Glomerular endothelial cell (primary cell): ENCODE data around the gene RPS5. TPM values are rescaled to one million over a fixed set of nuclear protein-coding genes. Genes with fewer than 3 reads are reported as not detected.

ENCODE experiments used
- DNase-seq: peaks from one replicate; pipeline ENCODE4 v3.0.0-alpha.2; 2011; ENCODE audit warnings: low read depth, low spot score; ENCODE audit errors: extremely low read depth
- total RNA-seq: library from RNA; depleted of rRNA; stranded (reverse); fragments of >200 nt; gene quantifications from 2 replicates; pipeline ENCODE4 v1.2.3, GENCODE V29; 2015

The RPS5 gene
- total RNA-seq, 1 donor from 2014 or later, result 1,315 TPM

DNA sequence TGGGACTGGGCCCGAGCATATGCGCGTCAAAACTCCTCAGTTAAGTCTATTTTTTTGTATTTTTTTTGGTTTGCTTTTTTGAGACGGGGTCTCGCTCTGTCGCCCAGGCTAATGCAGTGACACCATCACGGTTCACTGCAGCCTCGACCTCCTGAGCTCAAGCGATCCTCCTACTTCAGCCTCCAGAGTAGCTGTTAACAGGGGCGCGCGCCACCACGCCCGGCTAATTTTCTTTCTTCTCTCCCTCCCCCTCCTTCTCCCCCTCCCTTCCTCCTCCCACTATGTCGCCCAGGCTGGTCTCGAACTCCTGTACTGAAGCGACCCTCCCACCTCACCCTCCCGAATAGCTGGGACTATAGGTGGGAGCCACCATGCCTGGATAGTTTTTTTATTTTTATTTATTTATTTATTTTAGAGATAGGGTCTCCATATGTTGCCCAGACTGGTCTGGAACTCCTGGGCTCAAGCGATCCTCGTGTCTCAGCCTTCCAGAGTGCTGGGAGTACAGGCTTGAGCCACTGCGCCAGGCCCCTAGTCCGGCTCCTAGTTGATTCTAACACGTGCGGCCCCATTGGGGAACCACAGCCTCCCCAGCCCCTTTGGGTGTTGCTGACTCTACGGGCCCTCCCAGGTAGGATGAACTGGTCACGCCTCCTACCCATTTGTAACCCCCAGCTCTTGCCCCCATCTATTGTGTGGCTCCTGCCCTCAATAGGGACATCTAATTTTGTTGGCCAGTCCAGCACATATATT is 5.4 kb upstream of the RPS5 start:
- DNase-seq, result no peak

DNA sequence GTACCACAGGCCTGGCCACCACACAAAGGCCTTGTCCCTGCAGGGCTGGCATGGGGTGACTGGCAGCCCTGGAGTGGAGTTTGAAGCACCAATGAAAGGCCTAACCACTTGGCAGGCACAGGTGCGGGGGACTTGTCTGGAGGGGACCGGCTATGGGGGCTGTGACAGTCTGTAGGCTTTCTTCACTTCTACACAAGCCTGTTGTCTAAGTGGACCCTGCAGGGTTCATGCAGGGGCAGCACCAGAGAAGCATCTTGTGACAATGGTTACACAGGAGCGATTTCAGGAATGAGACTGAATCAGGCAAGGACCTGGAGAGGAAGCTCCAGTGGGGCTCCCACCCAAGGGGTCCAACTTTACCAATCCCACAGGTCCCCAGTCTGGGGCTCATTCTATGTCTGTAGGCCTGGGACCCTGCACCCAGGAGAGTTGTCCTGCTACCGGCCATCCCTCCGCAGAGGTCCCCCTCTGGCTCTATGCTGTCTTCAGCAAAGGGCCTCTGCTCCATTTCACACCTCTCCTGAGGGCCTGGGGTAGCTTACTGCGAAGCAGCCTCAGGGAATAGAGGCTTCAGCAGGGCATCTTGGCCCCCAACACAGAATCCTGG is 4.0 kb upstream of the RPS5 start:
- no peak for DNase-seq

DNA sequence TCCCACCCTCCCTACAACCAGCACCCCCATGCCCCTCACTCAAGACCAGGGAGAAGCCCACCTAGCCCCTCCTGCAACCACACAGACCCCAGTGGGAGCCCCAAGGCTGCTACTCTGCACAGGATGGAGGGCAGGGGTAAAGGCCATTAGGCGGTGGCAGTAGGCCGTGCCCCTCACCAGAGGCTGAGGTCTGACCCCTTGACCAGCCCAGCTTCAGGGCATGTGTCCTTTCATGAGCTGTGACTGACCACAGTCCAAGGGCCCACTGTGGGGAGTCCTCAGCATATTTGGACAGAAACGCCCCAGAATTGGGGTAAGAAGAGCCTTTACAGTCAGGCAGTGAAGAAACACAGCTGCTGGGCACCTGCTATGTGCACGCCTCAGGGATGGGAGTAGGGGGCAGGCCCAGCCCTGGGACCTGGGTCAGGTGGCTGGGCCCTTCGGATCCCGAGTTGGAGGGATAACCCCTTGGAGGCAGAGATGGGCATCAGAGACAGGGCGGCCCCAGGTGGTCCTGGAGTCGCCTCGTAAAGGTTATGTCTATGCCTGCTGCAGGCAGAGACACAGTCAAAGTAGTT is 1.7 kb upstream of the RPS5 start:
- DNase-seq, result no peak

DNA sequence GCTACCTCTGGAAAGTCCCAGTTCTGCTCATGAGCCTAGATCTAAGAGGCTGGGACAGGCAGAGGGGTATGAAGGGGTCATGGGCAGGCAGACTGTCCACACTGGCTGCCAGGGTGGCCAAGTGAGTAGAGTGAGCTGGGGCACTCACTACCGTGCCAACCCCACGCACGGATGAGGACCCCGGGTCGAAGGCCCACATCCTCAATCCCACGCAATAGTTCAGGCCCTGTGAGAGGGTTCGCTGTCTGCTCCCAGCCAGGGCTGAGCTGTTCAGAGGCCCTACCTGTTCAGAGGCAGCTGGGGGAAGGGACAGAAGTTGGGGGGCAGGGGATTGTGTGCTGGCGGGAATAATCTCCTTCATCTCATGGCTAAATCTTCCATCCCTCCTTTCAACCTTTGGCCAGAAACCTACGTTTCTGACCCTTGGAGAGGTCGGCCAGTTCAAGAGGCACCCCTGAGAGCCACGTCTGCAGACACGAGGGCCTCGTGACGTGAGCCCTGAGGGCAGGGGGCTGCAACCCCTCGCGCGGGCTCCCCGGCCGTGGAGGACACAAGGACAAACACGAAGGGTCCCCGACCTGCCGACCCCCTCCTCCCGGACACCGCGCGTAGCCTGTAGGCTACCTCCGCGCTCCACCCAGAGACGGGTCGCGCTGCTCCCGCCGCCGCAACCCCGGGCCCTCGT is 1.0 kb upstream of the RPS5 start:
- DNase-seq, result no peak

DNA sequence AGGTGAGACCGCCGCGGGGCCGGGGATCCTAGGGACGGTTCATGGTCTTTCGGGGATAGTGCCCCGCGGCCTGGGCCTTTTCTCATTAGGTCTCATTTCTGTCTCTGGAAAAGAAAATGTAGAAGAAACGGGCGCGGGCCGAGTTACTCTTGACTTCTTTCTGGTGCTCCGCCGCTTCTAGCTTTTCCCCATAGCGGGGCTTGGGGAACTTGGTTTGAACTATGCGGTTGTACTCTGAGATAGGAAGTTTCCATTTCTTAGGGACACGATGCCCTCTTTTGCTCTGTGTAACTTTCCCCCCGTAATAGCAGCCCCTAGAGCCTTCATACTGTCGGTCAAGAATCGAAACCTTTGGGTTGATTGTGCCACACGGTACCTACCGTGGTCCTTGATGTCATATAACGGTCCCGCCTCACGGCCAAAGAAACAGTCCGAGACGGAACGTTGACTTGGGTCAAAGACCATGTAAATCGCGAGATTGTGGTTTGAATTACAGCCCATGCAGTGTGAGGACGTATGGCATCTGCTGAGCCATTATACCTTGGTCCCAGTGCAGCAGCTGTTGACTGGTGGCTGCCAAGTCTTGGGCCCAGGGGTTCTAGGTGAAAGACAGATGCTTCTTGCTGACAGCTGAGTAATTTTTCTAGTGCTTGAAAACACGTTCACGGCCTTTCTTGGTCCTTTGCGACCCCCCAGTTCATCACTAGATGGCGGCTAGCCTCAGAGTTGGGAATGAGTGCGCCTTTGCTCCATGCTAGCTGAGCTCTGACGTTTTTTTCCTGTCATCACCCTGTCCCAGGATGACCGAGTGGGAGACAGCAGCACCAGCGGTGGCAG is 487 bp downstream of the RPS5 start:
- DNase-seq, result no peak

DNA sequence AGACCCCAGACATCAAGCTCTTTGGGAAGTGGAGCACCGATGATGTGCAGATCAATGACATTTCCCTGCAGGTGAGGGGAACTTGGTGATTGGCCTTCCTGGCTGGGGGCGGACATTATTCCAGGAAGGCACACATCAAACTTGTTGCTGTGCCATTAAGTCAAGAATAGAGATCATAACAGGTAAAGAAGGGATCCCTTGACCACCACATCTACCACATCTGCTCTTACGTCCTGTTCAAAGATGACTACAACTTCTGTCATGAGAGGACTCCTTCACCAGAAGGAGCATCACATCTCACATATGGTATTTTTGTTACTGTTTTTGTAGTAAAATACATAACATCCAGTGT is 1.1 kb downstream of the RPS5 start:
- no peak for DNase-seq

DNA sequence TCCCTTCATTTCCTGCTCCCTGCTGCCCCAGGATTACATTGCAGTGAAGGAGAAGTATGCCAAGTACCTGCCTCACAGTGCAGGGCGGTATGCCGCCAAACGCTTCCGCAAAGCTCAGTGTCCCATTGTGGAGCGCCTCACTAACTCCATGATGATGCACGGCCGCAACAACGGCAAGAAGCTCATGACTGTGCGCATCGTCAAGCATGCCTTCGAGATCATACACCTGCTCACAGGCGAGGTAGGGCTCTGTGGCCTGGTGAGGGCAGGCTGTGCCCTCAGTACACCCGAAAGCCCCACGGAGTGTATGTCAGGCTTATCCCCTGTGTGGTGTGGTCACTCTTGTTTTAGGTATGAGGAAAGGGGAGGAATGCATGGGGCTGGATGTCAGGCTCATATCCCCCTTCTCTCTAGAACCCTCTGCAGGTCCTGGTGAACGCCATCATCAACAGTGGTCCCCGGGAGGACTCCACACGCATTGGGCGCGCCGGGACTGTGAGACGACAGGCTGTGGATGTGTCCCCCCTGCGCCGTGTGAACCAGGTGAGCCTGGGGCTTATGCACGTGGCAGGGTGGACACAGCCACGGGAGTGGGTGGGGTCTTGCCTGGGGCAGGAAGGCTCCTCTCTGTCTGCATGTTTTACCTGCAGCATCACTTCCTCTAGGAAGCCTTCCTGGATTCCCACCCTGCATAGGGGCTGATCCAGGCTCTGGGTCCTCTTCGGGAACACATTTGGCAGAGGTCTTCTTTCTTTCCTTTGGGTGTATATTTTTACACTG is 6.1 kb downstream of the RPS5 start:
- DNase-seq, result no peak

DNA sequence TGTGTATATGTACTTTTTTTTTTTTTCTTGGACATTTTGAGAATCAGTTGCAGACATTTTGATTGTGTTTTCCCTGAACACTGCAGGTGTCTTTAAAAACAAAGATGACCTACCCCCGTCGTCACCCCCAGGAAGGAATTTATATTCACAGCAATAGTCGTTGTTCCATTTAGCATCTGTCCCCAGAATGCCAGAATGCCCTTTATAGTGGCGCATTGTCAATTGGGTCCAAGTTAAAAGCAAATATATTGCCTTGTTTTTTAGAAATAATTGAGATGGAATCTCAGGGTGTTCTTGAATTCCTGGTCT is 6.6 kb downstream of the RPS5 start:
- no peak for DNase-seq

DNA sequence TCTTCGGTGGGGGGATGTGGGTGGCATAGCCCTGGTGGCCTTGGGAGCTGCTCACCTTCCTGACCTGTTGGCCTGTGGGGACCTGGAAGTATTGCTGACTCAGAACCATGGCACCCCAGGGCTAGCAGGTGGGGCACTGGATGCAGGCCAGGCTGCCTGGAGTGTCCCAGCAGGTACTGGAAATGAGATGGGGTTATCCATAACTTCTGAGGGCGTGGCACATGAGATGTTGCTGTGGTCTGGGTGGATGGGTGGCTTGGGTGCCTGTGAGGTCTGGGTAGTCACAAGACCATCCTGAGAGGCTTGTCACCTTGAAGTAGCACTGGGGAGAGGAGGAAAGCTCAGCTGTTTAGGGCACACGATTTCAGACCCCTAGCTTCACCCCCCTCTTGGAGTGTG is 7.8 kb downstream of the RPS5 start:
- DNase-seq, result no peak

DNA sequence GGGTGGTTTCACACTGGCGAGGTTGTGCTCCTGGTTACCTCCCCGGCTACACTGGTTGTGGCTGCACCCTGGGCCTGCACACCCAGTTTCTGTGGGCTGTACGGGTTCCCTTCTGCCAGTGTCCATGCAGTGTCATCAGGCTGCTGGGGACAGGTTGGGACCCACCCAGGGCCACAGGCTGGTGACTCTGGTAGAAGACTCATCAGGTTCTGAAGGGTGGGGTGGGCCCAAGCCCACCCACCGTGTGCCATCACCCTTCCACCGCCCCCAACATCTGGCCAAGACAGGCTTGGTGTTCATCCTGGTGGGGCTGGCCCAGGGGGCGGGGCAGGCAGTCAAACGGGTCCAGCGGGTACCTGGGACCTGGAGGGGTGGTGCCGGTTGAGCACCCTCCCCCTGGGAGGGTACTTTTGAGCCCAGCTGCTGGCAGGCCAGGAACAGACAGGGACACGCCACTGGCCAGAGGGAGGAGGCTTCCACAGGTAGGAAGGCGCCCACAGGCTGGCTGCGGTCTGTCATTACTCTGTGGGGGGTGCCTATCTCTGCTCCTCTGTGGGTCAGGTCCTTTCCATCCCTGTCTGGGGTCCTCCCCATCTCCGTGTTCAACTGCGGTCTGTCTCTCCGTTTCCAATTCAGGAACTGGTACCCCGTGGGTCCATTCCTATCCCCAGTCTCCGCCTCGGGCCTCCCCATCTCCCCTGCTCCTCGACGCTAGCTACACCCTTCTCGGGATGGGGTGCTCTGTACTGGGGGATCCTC is 8.3 kb downstream of the RPS5 start, which contains the start of gene RNF225:
TSS of gene RNF225 (plus strand) at position 437 of the 759 bp plus-strand sequence. CDS start 434 bp downstream, outside the sequence.
- no peak for DNase-seq

DNA sequence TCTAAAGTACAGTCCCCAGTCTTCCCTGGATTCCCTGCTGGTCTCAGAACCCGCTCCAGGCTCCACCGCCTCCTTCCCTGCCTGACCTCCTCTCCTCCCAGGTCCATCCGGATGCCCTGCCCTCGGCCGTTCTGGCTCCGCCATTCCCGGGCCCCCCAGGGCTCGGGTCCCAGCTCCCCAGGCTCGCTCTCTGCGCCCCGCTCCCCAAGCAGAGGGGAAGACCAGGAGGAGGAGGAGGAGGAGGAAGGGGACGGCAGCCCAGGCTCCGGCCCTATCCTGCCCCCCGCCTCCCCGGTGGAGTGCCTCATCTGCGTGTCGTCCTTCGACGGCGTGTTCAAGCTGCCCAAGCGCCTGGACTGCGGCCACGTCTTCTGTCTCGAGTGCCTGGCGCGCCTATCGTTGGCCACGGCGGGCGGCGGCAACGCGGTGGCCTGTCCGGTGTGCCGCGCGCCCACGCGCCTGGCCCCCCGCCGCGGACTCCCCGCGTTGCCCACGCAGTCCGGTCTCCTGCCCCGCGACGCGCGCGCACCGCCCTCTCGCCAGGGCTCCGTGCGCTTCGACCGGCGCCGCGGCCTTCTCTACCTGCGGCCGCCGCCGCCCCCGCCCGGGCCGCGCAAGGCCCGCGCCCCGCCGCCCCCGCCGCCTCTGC is 9.0 kb downstream of the RPS5 start:
- no peak for DNase-seq

DNA sequence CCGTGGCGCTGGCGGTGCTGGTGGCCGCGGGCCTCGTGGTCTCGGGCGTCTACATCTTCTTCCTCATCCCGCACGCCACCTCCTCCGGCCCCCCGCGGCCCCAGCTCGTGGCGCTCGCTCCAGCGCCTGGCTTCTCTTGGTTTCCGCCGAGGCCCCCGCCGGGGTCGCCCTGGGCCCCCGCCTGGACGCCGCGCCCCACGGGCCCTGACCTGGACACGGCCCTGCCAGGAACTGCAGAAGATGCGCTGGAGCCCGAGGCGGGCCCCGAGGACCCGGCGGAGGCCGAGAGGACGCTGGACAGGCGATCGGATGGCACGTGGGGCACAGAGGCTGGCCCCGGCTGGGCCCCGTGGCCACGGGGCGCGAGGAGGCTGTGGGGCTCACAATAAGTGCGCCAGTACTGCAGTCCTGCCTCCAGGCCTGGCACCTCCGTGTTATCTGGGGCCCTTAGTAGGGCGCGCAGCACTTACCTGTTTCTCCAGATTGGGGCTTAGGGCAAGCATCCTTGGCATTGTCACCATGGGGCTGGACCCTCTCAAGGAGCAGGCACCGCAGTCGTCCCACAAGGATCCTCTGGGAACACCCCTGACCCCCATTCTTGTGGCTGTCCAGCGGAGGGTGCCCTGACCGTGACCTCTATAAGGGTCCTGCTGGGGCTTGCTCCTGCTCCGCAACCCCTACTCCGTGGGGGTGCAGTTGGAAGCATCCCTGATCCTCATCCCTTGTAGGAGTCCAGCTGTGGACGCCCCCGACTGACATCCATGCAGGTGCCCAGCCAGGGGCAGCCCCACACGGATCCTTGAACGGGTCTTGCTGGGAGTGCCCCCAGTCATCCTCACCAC is 9.8 kb downstream of the RPS5 start:
- no peak for DNase-seq

DNA sequence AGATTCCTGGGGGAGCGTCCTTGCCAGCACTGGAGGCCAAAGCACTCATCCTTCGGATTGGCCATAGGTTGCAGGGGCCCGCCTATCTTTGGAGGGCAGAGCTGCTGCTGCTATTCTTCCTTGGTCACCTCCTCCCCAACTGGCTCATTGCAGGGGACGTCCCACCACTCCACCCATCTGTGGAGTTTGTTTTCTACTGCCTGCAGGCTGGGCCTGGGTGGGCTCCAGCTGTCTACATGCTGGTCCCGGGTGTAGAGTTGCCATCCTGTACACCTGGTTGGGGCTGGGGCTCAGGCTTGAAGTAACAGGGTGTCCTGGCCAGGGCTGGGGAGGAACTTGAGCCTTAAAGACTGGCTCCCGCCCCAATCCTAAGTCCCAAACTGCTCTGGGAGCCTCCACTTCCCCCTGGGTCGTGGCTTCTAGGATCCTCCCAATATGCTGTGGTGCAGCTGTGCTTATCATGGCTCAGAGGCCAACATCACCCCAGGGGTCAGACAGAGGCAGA is 10.5 kb downstream of the RPS5 start:
- DNase-seq, result no peak

DNA sequence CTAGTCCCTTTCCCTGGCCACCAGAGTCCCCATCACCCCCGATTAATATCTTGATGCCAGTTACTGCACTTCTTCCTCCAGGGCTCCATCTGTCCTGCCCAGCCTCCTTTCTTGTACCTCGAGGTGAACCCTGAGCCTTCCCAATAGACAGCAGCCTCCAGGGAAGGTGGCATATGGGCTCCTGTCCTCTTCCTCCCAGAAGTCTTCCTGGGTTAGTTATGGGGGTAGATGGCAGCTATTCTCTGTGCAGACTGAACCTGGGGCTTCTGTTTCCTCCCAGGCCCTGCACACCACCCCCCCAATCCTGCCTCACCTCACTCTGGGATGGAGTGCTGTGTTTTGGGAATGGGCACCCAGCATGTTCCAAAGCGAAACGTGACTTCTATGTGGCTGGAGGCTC is 11.0 kb downstream of the RPS5 start:
- DNase-seq, result no peak

DNA sequence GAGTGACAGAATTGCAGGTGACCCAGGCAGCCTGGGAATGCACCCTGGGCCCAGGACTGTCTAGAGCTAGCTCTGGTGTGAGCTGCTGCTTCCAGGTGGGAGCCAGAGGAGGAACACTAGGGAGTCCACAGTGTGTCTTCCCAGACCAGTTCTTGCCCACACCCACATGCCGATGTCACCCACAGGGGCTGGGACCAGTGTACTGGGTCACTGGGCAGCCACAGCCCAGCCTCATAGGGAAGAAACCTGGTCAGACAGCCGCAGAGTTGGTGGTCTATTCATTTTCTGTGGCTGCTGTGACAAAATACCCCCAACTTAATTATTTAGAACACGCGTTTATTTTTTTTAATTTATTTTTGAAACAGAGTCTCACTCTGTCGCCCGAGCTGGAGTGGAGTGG is 11.5 kb downstream of the RPS5 start:
- DNase-seq, result no peak

DNA sequence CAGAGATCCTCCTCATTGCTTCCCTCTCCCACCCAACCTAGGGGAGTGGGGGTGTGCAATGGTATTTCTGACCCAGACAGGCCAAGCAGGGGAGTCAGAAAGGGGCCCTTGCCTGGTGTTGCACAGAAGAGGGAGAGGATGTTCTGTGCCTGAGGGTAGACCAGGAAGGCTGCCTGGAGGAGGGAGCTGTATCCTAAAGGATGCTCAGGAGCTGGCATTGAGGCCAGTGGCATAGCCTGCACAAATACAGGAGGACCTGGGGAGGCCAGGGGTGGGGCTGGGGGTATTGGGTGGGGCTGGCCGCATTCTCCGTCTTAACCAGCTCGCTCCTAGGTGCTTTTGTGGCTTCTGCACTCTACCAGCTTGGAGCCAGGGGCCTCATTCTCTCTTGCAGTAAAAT is 12.8 kb downstream of the RPS5 start:
- no peak for DNase-seq

DNA sequence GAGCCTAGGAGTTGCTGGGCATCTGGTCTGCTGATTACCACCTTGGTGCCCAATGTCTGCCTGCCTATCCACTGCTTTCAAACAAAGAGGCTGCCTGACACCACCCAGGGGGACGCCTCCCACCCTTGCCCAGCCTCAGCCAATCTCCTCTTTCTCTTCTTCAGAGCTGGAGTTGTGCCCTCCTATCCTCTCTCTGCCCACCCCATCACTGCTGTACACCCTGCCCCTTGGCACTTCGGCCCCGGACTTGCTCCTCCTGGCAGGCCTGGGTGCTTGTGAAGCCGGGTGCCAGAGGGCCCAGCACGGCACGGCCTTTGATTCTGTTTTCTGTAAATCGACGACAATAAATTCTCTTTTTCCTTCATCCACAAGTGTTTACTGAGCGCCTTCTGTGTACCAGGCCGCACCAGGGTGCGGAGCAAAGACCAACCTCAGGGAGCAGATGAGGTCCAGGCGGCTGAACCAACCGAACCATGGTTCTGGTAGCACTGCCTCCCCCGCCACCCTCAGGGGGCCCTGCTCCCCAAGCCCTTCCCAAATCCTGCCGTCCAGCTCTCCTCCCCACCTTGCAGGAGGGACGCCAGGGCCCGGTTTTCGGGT is 13.3 kb downstream of the RPS5 start:
- no peak for DNase-seq
